C4-2B (cell line): ENCODE measurements around the gene SARDH.

Experiments
- CTCF ChIP-seq: fragments of 450-650 bp; conservative IDR thresholded peaks from 2 replicates; pipeline ENCODE4 v1.5.1; 2017; ENCODE audit warnings: mild to moderate bottlenecking
- ZFX ChIP-seq: fragments of 450-650 bp; IDR thresholded peaks from 2 replicates; pipeline ENCODE4 v1.6.1; 2017

GRCh38 chr9:133694686-133695085 is 43.5 kb downstream of the SARDH start:
- TF ChIP-seq CTCF (no peak), ZFX (no peak)
